ENCODE data around the gene MYO1E.

The MYO1E gene

DNA sequence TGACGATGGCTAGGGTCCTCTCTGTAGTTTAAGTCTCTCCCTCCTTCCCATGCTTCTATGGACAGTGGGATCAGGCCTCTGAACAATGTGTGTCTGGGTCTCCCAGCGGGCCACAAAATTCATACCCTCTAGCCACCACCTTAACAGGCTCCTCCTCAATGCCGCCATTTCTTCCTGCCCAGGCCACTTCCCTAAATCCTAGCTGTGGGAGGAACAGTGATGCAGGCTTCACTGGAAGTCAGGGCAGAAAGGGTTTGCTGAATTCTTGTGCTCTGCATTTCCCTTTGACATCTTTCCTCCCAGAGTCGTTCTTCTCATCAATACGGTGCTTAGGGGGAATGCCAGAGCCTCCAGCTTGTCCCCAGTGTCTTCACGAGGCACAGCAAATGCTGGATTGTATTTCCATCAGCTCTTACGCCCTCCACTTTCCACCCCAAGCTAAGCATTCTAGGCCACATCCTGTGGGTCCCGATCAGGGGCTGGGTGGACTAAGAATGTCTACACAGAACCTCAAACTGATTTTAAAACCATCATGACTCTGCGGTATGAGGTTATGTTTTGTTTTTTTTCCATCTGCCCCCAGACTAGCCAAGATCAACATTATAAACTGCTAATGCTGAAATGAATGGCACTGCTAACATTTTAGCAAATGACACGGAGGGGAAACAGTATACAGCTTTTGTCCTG lies 177.9 kb downstream of the MYO1E start:
- DNase-seq (ENCODE audit: low spot score) = no peak

DNA sequence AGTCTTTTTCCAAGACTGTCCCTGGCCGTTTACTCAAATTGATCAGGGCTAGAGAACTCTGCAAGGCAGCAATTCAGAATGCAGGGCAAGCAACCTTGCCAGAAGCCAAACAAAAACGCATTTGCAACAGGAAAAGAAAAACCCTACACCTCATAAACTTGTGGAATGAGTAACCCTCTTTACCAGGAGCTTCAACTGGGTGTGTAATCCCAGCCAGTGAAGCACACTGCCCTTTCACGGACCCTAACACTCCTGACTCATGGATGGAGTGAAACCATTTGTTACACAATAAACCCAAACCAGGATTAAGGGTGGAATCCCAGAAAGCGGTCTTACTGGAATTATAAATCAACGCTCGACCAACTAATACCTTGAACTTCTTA lies 180.8 kb downstream of the MYO1E start:
- peak; percentile 78 for DNase-seq (ENCODE audit: low spot score)

DNA sequence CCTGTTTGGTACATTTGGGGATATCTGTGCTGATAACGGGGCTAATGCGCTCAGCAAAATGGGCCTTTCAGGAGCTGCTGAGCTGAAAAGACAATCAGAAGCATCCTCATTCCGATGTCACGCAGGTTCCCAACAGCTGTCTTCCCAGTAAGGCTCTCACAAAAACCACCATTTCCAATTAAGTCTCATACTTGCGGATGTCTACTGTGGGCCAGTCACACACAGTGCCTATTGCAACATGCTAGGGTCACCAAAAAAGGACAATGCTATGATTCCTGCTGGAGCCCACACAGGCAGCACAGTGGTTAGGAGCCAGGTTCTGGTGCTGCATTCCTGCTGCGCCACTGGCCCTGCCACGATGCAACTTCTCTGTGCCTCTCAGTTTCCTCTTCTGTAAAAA lies 182.4 kb downstream of the MYO1E start:
- no peak for DNase-seq (ENCODE audit: low spot score)

DNA sequence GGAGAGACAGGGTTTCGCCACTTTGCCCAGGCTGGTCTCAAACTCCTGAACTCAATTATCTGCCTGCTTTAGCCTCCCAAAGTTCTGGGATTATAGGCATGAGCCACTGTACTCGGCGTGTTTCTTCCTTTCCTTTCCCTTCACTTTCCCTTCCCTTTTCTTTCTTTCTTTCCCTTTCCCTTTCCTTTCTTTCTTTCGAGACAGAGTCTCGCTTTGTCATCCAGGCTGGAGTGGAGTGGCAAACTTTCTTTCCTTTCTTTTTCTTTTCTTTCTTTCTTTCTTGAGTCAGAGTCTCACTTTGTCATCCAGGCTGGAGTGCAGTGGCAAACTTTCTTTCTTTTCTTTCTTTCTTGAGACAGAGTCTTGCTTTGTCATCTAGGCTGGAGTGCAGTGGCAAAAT lies 183.4 kb downstream of the MYO1E start:
- no peak for DNase-seq (ENCODE audit: low spot score)

DNA sequence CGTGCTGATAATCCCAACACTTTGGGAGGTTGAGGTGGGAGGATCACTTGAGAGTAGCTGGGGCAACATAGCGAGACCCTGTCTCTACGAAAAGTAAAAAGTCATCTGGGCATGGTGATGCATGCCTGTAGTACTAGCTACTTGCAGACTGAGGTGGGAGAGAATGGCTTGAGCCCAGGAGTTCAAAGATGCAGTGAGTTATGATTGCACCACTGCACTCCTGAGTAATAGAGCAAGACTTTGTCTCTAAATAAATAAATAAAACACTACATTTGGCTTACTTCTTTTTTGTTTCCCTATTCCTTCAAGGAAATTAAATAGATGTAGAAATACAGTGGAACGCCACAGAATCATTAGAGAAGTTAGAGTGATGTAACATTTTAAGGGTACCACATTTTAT lies 186.2 kb downstream of the MYO1E start:
- DNase-seq (ENCODE audit: low spot score) = no peak

DNA sequence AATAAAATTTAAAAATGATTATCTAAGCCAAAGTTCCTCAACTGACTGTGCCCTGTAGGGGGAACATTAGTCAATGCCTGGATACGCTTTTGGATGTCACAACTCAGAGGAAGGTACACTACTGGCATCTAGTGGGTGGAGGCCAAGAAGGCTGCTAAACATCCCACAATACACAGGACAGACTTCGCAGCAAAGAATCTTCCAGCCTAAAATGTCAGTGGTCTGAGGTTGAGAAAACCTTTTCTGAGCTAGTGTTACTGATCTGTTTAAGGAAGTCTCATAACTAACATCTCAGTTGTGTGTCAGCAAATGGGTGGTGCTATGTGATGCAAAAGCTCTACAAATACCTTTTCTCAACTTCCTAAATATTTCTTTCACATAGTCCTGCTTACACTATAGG lies 186.9 kb downstream of the MYO1E start:
- DNase-seq (ENCODE audit: low spot score) = no peak

DNA sequence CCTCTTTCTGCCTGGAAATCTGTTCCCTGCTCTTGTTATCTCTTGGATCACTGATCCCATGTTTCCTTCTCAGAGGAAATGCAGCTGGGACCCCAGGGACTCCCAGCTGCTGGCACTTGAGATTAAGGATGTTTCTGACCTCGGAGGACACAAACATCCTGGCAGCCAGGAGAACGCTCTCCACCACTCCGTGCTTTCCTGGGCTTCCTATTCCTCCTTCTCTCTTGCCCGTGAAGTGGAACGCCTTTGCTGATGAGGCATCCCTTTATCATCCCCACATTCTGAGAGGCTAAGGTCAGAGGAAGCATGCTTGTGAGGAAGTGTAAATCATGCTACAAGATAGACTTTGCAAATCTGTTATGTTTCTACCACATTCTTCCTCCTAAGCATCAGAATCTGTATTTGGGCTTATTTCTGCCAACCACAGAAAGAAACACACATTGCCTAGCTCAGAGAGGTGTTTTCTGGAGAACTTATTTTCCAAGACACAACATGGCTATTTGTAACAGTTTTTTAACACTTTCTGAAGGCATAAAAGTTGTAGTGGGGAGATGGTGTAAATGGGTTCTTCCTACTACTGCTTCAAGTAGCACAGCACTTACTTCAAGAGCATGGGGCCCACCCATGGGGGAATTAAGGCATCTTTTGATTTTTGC lies 191.6 kb downstream of the MYO1E start:
- no peak for DNase-seq (ENCODE audit: low spot score)

DNA sequence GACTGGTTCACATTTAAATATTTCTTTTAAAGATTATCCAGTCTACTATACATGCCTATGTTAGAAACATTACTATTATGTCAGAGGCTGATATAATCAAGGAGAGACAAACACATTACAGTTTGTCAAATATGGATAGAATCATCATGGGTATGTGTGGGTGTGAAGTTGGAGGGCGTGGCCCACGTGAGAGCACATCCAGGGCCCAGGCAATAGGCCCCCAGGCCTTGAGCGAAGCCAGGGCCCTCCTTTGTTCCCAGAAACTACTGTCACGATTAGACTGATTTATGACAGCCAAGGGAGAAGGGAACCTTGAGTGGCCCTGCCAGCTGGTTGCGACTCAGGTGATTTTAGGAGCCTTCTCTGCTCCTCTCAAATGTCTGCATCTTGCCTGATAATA lies 193.0 kb downstream of the MYO1E start:
- DNase-seq (ENCODE audit: low spot score) = no peak

DNA sequence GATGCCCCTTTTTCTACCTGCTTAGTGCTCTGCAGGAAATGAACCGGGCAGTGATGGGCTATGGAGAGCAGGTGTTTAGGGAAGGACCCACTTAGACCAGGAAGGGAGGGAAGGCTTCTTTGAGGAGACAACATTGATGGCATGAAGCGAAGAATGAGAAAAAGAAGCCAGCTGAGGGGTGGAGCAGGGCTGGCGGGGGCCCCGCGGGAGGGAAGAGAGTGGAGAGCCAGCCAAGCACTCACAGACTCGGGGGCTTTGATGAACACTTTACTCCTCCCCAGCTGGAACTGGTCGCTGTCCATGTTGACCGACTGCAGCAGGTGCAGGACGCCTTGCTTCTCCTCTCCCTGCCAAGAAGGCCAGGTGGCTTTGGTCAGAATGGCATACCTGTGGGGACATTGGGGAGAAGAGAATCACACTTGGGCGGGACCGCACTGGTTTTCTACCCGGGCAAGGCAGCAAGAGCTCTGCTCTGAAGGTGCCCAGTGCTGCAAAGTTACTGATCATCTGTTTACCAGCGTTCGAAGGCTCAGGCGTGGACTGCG lies 194.4 kb downstream of the MYO1E start:
- no peak for DNase-seq (ENCODE audit: low spot score)

DNA sequence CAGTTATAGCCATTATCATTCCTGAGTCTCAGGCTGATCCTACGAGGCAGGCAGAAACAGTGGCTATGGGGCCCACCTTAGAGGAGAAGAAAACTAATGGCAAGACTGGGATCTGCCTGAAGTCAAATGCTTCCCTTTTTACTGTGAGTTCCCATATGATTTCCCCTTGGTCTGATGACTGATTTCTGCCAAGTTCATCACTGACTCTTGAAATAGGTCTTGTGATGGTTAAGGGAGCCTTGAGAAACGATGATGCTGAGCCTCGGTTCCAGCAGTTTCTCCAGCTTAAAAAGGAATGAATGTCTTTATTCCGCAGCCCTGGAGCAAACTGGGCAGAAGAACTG lies 195.4 kb downstream of the MYO1E start:
- no peak for DNase-seq (ENCODE audit: low spot score)

DNA sequence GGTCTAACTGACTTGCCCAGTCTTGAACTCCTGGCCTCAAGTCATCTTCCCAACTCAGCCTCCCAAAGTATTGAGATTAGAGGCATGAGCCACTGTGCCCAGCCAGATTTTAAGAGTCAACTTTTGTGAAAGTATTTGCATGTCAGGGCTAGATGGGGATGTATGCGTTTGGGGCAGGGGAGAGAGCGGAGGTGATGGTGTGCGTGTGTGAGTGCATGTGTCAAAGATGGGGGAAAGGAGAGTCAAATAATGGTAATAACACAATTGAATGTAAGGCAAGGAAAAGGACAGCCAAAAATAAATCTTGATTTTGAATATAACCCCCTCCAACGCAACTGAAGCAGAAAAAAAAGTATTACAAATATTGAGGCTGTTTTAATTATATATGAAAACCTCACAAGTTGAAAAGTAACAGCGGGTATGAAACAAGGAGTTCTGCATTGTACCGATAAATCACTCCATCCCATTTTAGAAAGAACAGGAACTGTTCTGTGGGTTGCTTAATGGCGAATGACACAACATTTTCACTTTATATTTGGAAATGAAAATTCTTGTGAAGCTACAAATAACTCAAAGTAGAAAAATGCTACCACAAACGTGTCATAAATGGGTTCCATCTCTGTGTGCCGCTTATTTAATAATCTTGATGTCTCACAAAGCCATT lies 195.9 kb downstream of the MYO1E start:
- no peak for DNase-seq (ENCODE audit: low spot score)

DNA sequence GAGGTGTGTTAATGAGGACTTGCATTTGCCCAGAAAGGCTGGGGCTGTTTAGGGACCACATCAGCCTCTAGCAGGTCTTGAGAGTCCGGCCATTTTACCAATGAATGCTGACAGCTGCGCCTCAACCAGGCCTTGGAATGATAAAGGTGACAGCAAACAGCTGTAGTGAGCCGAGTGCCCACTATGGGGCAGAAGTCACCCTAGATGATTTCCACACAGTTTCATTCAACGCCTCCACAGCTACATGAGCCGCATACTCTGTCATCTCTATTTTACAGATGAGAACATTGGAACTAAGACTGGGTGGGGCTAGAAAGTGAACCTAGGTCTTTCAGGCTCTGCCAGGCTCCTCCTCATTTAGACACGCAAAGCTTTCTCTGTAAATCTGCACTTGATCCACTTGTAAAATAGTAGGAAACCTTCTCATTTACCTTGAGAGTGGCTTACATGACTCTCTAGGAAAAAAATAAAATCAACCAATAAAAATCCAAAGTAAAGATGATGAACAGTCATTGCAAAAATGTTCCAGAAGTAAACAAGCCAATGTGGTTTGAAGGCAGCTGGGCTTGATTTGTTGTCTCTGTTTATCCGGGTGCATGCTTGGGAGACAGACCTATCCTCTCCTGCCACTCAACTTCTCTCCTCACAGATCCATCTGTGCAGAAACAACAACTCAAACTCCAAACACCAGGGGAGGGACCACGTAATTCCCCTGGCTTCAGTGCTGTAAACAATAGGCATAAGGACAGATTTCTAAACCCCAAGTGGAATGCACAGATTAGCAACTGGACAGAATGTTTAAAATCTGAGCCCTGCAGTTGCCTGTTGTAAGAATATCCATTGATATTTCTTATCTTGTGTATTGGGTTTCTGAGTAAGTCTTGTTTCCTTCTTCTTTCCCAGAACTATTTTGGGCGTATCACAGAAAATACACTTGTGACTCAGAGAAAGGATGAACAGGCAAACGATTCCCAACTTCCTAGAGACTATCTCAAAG lies 197.5 kb downstream of the MYO1E start:
- peak; percentile 66 for DNase-seq (ENCODE audit: low spot score)

DNA sequence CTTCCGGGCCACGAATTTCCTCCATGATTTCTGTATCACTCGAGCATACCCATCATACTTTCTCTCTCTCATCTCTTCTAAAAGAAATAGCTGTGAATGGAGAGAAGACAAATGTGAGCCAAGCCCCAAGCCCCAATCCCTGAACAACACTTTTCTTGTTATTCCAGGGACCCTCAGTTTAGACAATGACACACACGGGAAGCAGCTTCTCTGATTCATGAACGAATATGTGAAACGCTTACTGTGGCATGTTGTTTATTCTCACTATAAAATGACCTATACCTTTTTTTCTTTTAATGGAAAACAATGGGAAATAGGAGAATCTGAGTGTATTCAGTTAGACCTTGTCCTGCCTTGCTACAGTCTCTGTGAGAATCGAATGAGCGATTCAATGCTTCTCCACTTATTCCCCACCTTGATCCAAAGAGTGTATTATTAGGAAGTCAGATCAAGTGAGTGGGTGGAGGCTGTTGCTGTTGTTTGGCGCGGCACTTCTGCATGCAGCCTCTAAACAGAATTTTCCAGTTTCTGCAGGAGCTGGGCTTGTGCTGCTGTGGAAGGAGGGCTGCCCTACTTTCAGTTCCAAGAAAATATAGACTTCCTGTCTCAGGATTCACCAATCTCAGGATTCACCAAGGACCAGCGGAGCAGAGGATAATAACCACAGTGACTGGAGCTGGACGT lies 198.4 kb downstream of the MYO1E start:
- no peak for DNase-seq (ENCODE audit: low spot score)

DNA sequence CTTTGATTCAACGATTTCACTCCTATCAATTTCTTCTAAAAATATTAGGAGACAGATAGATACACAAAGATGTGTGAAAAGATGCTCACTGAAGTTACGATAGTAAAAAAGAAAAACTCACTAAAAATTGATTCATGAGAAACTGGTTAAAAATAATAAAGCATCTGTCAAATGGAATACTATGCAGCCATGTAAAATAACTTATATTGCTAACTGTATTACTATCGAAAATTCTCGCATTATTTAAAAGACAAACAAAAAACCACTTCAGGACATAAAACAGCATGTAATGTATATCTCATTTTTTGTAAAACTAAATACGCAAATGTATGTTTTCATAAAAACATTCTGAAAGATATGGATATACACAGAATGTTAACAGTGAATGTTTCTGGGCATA lies 199.5 kb downstream of the MYO1E start:
- no peak for DNase-seq (ENCODE audit: low spot score)

DNA sequence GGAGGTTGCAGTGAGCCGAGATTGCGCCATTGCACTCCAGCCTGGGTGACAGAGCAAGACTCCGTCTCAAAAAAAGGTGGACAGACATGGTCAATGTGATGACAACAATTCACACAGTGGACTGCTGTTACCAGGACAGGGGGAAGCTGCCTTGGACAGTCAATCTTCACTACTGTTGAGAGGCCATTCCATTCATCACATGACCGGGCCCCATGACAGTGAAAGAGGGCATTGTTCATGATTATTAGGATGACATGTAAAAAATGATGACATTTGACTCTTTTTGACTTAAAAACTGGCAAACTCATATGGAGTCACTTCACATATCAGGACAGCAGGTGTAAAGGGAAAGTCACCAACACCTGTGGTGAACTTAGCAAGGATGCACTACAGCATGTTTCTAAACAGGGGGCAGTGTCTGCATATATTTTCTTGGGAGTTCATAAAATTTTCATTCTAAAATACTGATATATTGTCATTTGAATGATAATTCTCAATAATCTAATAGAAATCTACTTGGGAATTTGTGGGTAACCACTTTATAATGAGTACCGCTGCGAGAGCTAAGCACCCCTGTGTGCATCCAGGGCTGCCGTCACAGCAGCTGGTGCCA lies 200.3 kb downstream of the MYO1E start:
- DNase-seq (ENCODE audit: low spot score) = no peak

DNA sequence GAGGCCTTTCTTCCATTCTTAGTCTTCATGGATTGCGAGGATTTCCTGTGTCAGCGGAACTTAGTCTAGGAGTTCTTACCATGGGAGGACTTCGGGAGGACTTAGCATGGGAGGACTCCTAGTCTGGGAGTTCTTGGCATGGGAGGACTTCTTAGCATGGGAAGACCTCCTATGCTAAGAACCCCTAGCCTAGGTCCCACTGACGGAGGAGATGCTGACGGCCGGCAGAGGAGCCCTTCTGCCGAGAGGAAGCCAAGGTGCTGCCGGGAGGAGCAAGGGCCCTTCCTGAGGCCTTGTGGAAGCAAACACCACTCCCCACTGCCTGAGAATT lies 201.6 kb downstream of the MYO1E start:
- DNase-seq (ENCODE audit: low spot score) = no peak

DNA sequence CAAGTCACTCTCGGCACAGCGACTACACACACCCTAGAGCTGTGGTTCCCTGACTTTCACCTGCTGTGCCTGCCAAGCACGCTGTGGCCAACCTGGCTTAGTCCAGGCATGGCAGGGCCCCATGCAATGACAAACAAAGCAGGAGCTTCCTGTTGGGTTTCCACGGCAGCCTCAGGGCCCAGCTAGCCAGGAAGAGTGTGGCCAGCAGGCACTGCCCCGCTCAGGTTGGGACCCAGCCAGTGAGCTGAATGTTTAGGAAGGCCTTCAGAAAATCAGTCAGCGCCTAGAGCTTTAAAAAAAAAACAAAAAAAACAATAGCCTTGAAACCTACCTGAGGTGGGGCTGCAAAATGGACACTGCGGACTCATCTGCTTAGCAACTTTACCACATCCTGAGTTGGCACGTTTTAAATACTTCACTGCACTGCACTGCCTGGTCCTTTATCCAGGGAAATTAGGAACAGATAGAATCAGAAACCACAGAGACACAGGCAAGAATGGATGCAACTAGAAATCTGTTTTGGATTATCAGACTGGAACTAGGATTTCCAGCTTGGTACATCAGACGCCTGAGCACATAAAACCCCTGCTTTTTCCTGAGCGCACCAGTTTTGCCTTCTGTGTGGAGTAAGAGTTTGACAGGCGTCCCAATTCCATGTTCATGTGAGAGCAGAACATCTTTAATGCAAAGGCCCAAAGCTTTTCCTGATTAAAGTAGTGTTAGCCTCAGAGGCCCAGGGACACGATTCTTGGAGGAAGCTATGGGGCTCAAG lies 202.2 kb downstream of the MYO1E start:
- DNase-seq (ENCODE audit: low spot score) = peak; percentile 25

DNA sequence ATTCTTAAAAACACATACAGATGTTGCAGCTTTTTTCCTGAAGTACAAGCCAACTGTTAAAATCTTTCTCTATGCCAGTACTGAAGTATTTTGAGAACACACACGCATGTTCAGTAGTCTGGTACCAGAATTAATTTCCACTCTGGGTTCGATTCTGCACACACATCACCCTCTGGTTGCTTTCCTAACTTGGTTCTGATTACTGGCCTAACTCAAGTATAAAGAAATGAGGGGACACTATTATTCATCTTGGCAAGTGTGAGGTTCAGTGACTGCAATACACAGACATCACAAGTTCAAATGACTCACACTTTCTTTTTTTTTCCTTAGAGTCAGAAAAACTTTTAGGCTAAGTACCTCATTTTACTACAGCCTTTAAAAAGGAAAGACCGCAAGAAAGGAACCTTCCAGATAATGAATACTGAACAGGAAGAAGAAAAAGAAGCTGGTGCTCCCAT lies 203.4 kb downstream of the MYO1E start:
- DNase-seq (ENCODE audit: low spot score) = peak; percentile 23

DNA sequence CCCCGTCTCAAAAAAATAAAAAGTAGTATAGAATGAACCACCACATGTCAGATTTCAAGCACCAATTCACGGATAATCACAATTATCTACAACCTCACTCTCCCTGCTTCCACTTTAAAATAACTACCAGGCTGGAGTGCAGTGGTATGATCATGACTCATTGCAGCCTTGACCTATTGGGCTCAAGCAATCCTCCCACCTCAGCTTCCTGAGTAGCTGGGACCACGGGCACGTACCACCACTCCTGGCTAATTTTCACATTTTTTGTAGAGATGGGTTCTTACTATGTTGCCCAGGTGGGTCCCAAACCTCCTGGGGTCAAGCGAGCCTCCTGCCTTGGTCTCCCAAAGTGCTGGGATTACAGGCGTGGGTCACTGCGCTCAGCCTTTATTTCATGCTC lies 204.1 kb downstream of the MYO1E start:
- no peak for DNase-seq (ENCODE audit: low spot score)

DNA sequence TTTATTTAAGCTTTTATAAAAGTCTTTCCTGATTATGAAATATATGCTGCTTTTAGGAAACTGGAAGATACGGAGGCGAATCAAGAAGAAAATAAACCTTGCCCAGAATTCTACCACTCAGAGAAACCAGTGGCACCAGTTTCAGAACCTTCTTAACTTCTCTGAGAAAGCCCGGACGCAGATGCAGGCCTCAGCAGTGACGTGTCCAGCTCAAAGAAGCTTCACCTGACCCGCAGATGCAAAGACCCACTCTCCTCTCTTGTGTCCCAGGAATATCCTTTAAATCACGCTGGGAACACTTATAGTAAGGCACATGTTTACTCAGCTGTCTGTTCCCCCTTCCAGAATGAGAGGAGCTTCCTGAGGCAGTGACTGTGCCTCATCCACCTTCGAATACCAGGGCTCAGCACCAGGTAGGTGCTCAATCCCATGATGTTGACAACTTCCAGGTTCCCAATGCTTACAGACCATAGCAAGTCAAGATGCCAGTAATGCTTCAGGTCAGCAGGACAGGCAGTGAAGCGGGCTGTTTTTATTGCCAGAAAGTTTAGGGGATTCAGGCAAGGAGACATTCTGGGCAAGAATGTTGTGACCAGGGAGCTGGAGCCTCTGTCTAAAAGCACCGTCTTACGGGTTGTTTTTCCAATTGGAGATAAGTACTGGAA lies 205.9 kb downstream of the MYO1E start:
- no peak for DNase-seq (ENCODE audit: low spot score)

Measured in AG08396 (cell line).